Stimulated activated CD4-positive, alpha-beta T cell treated with anti-CD3 and anti-CD28 coated beads, Interleukin-4, amount 100 ng/mL, for 24 hours (primary cell): ENCODE measurements around the gene UTP14C.
"Not testable (repeated sequence)": the region's sequence is repeated elsewhere in the genome, so short reads cannot be mapped to it uniquely, and the experiment has no call there.

Experiments used
- DNase-seq: peaks from one replicate; pipeline ENCODE4 v3.0.0-alpha.2; 2020

Gene UTP14C

DNA sequence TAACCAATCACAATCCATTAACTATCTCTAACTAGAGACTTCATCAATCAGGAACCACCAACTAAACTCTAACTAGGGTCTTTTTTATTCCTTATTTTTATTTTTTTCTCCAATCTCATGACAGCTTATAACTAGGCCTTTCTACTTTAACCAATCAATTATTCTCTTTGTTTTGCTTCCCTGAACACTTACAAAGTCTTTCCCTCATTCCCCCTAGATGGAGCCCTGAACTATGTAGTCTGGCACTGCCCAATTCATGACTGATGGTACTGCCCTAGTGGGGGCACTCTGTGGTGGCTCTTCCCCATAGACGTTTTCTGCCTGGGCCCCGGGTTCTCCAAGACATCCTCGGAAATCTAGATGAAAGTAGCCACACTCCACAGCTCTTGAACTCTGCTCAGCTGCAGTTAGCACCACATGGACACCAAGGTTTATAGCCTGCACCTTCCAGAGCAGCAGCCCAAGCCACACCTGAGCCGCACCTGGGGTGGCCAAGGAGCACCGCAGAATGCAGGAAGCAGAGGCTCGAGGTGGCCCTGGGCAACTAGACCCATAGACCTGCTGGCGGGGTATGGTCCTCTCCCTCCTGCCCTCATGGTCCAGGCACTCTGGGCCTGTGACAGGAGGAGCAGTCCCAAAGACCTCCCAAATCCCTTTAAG lies 19.9 kb upstream of the UTP14C start:
- DNase-seq, result no peak

DNA sequence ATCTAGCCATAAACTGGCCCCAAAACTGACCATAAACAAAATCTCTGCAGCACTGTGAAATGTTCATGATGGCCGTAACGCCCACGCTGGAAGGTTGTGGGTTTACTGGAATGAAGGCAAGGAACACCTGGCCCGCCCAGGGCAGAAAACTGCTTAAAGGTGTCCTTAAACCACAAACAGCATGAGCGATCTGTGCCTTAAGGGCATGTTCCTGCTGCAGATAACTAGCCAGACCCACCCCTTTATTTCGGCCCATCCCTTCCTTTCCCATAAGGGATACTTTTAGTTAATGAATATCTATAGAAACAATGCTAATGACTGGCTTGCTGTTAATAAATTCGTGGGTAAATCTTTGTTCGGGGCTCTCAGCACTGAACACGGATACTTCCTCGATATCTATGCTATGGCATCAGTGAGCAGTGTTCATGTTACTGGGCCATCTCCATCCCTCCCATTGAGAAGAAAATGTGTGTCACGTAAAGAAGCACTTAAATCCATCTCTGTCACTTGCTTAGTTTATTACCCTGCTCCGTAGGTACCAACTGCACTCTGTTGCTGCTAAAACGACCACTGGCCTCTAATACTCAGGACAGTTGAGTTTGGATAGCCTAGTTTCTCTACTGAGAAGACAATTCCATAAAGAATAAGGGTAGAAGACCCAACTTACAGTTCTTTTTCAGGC lies 18.5 kb upstream of the UTP14C start:
- no peak for DNase-seq

DNA sequence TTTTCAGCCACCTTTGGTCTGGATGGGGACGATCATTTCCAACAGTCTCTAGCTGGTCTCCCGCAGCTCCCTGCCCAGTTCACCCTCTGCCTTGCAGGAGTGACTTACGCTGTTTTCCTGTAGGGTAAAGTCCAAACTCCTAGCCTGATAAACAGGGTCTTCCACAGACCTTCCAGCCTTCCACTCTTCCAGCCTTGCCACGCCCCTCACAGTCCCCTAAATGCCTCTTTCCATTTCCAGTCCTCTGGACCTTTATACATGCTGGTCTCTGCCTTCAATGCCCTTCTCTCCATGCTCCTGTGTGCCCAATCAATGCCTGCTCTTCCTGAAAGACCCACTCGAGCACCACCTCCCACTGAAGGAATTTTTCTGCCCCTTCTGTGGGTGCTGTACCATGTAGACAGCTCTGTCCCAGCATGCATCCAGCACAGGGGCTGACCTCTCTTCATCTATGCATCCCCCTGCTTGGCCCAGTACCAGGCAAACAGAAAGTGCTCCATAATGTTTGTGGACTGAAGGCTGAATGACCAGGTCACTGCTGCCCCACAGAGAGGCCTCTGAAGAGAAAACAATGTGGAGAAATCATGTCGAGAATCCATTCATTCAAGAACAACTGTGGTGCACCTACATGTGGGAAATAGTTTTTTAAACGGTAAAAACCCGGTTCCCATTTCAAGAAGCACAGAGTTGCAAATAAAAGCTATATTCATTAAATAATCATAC lies 17.8 kb upstream of the UTP14C start:
- DNase-seq, result no peak

DNA sequence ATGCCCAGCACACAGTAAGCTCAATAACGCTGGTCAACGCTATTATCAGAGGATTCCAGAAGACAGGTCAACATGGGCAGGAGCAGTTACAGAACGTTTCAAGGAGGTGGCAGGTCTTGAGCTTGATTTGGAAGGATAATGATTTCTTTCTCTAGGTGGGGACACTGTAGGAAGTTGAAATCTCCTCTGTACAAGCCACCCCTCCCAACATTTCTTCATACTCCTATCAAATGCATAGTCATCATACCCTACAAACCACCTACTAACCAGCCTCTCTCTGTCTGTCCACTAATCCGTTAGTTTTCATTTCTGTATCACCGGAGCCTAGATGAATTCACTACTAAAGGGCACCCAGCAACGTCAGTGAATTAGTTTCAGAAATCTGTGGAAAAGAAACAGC lies 14.5 kb upstream of the UTP14C start:
- no peak for DNase-seq

DNA sequence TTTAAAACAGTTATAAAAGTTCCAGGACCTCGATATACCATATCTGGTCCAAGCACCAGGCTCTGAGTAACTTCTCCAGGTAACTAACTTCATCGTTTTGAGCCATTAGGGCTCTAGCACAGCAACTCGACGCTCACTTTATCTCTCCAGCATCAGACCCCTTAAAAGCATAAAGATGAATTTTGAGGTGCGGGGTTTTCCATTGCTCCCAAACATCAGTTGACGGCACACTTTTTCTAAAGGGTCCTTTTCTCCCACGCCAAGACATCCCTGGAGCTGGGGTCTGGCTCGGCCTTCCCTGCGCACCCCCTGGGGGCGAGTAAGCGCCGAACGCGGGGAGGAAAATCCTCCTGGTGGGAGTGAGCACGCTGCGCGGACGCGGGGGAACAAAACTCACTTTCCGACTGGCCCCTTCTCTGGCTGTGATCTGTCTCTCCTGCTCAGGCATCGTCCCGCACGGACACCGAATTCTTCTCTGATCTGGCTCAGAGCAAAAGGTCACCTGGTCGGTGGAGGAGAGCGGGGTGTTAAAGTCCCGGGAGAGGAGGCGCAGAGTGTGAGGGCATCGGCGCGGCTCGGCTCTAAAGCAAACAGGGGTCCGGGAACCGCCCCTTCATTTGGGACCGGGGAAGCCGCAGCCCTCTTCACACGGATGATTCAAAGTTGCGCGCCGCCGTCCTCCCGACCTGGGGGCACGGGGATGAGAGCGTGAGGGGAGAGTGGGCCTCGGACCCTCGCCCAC lies 13.4 kb upstream of the UTP14C start, which contains the start of gene ATP7B:
Gene ATP7B (minus strand): TSS at position 561 of the 742 bp plus-strand sequence. CDS start 113 bp downstream, at position 448.
- peak; percentile 12 for DNase-seq

DNA sequence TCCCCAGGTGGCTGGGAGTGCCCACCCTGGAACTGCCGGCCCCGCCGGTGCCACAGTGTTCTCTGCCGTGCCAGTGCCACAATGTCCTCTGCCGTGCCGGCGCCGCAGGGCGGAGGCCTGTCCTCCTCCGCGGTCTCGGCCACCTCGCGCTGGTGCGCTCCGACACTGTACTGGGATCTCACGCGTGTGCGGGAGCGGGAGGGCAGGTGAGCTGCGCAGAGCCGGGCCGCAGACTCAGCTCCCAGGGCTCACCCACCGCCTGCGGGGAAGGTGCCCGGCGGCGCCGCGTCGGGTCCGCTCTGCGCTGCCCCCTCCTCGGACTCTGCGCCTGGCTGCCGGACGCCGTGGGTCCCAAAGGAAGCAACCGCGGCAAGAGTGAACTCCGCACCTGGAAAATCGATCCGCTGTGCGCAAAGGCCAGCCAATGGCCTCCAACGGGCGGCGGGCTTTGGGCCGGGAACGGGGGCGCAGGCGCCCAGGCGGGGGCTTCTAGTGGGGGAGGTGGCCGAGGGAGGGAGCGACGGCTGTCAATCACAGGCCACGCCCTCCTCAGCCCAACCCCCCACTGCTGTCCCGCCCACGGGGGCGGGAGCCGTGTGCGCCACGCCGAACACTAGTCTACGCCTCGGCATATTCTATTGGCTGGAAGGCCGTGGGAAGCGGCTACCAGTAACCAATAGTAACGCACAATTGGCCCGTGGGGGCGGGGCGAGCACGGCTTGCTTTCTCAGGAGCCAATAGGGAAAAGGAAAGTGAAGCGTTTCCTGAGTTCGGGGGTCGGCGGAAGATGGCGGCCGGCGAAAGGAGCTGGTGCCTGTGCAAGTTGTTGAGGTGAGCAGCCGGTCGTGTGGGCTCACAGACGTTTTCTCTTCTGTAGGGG lies 12.6 kb upstream of the UTP14C start, which contains the start of gene ALG11:
Gene ALG11 (plus strand): TSS at position 767 of the 880 bp plus-strand sequence. CDS start 21 bp downstream, at position 788.
- peak; percentile 100 for DNase-seq

DNA sequence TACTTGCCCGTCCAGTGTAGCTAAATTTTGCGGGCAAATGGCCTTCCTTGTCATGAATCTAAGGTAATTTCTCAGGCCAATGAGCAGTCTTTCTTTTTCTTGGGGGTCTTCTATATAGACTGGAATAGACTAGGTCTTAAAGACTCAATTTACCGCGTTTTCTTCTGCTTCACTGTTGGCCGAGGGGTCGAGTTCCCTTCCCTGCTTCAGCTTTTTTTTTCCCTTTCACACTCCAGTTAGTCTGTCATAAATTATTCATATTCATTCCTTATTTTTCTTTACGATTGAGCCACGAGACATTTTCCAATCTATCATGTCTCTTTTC lies 12.0 kb upstream of the UTP14C start:
- no peak for DNase-seq

DNA sequence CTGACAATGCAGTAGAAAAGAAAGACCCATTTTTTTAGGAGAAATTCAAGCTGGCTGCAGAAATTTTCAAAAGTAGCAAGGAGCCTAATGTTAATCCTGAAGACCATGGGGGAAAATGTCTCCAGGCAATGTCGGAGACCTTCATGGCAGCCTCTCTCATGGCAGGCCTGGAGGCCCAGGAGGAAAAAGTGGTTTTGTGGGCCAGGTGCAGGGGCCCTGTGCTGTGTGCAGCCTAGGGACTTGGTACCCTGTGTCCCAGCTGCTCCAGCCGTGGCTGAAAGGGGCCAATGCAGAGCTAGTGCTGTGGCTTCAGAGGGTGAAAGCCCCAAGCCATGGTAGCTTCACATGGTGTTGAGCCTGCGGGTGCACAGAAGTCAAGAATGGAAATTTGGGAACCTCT lies 8.2 kb upstream of the UTP14C start:
- no peak for DNase-seq

DNA sequence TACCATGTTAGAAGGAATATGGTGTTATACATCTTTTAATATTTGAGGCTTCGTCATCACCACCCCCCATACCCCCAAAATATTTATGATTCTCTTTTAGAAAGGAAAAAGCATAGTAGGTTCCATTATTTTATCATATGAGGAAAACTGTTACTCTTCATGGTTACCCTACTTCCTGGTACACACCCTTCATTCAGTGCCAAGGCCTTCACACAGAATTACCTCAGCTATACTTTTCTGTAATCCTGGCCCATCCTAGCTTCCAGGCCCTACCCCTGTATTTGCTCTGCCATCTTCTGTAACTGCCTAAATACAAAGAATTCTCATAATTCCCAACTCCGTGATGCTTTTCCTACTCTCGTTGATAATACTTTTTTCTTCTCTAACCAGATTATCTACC lies 4.3 kb upstream of the UTP14C start:
- DNase-seq, result no peak

DNA sequence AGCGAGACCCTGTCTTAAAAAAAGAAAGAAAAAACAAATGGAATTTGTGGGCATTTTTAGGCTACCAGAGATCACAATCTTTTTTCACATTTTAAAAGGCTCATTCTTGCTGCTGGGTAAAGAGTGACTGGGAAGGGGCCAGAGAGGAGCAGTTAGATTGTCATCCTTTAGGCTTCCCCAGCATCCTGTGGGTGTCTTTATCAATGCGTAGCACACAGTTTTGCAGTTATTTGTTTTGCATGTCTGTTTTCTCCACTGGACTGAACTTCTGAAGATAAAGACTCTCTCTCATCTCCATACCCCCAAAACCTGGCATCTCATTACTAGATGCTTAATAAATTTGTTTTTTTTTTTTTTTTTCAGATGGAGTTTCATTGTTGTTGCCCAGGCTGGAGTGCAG lies 2.1 kb upstream of the UTP14C start:
- no peak for DNase-seq

DNA sequence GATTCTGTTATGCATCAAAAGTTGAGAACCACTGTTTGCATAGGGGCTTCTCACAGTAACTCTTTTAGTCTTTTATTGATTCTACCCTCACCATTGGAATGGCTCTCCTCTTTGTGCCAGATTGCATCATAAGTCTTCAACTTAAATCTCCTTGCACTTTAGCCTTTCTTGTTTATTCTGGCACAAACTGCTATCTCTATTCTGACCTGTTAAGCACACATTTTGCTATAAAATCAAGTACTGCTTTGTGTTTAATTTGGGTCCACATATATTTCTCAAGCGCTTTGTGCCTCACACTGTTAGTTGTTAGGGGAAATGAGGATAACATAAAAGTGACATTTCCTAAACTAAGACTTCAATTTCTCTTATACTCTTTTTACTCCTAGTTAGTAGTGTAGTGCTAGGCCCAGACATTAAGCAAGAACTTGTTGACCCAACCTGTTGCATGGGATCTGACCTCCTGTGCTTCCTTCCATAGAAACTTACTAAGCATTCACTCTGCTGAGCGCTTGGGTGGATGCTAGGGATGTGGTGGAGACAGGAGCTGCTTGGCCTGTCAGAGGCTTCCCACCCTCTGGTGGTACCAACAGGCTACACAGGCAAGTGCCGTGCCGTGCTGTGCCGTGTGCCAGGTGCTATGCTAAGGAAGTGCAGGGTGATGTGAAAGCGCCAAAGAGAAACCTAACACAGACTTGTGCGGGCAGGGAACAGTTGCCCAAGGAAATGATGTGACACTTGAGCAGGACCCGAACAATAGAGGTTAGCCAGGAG lies 1.2 kb downstream of the UTP14C start:
- no peak for DNase-seq

DNA sequence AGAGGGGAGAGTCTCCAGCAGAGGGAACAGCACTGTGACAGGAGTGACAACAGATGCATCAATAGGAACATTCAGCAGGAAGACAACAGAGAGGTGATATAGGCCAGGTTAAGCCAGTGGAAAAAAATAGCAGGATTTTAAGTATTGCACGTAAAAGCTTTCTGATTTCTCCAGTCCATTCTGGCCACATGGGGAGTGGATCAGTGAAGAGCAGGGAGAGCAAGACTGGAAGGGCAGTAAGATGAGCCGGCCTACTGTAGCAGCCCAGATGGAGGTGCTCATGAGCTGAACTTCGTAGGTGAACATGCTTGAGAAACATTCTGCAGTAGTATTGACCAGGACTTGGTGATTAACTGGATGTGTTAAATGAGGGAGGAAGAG lies 1.7 kb downstream of the UTP14C start:
- no peak for DNase-seq

DNA sequence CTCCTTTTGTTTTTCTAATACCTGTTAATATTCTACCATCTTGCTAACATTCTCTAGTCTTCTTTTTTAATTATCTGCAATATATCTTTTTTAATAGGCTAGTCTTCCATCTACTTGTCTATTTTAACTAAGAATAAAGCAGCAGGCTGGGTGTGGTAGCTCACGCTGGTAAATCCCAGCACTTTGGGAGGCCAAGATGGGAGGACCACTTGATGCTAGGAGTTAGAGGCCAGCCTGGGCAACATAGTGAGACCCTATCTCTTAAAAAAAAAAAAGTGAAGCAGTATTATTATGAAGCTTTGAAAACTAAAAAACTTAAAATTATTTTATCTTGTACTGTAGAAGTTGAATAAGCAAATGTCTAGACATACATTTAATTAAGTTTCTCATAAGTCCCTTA lies 3.3 kb downstream of the UTP14C start:
- no peak for DNase-seq

DNA sequence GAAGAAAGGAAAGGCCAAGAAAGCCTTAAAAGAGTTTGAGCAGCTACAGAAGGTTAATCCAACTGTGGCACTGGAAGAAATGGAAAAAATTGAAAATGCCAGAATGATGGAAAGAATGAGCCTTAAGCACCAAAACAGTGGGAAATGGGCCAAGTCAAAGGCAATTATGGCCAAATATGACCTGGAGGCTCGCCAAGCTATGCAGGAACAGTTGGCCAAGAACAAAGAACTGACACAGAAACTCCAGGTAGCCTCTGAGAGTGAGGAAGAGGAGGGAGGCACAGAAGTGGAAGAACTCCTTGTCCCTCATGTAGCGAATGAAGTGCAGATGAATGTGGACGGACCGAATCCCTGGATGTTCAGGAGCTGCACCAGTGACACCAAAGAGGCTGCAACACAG lies 5.1 kb downstream of the UTP14C start:
- DNase-seq, result no peak

DNA sequence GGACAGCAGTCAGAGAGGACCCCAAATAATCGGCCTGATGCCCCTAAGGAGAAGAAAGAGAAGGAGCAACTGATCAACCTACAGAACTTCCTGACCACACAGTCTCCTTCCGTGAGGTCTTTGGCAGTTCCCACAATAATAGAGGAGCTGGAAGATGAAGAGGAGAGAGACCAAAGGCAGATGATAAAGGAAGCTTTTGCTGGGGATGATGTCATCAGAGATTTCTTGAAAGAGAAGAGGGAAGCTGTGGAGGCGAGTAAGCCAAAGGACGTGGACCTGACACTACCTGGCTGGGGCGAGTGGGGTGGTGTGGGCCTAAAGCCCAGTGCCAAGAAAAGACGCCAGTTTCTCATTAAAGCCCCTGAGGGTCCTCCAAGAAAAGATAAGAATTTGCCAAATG lies 5.9 kb downstream of the UTP14C start:
- DNase-seq, result not testable (repeated sequence)

DNA sequence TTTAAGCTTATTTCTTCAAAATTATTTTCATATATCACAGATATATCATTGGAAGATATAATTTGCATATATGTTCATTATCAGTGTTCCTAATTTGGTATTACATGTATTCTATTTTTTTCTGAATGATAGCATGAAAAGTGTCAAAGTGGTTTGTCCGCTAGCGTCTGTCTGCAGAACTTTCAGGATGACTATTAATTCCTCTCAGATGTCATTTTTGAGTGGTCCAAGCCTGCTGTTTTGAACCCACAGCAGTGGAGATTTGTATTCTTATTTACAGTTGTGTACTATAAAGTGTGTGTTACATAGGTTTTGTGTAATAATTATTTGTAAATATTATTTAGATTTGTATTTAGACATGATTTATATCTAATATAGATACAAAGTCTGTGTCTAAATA lies 8.5 kb downstream of the UTP14C start:
- DNase-seq, result no peak

DNA sequence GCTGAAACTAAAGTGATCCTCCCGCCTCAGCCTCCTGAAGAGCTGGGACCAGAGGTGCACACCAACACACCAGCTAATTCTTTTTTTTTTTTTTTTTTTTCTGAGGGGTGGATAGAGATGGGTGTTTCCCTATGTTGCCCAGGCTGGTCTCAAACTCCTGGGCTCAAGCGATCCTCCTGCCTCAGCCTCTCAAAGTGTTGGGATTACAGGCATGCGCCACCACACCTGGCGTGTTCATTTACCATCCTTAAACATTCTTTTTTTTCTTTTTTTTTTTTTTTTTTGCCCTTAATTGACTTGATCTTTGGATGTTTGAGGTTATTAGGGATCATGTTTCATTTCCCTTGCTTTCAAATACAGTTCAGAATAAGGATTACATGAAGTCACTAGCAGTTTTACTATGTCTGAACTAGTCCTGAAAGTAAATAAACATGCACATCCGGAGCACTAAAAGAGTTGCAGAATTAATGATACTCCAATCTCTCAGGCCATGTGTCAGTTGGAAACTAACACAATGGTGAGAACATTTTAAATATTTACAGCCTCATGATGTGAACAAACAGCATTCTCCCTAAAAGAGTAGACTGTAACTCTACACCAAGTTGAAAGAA lies 10.2 kb downstream of the UTP14C start:
- DNase-seq, result no peak

DNA sequence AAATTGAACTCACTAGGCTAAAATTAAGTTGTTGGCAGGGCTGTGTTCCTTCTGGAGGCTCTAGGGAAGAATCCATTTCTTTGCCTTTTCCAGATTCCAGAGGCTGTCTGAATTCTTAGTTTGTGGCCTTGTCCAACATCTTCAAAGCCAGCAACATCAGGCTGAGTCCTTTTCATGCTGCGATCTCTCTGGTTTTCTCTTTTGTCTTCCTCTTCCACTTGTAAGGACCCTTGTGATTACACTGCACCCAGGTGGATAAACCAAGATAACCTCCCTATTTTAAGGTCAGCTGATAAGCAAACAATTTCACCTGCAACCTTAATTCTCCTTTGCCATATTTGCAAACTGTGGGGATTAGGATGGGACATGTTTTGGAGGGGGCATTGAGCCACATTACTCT lies 11.5 kb downstream of the UTP14C start:
- no peak for DNase-seq

DNA sequence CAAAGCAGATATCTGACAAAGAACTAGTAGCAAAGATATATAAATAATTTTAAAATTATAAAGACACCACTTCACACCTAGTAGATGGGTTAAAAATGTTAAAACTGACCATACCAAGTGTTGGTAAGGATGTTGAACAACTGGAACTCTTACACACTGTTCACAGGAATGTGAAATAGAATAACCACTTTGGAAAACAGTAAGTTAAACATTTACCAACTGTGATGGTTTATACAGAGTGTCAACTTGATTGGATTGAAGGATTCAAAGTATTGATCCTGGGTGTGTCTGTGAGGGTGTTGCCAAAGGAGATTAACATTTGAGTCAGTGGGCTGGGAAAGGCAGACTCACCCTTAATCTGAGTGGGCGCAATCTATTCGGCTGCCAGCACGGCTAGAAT lies 19.2 kb downstream of the UTP14C start:
- DNase-seq, result no peak

DNA sequence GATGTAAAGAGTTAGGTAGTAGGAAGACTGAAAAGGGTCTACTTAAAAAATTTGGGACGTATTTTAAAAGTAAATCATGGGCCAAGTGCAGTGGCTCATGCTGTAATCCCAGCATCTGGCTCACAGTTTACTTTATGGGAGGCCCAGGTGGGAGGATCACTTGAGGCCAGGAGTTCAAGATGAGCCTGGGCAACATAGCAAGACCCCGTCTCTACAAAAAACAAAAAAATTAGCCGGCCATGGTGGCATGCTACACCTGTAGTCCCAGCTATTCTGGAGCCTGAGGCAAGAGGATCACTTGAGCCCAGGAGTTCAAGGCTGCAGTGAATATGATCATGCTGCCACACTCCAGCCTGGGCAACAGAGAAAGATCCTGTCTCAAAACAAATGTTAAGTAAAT lies 23.0 kb downstream of the UTP14C start:
- no peak for DNase-seq

DNA sequence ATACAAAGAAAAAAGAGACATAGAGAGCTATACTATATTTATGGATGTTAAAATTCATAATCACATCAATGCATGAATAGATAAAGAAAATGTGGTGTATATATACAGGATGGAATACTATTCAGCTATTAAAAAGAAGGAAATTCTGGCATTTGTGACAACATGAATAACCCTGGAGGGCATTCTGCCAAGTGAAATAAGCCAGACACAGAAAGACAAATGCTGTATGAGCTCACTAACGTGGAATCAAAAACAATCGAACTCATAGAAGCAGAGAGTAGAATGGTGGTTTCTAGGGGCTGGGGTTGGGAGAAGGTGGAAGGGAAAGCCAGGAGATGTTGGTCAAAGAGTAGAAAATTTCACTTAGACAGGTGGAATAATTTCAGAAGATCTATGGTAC lies 24.0 kb downstream of the UTP14C start:
- no peak for DNase-seq
